ENCODE measurements around the gene VPS50. TPM values are rescaled to one million over a fixed set of nuclear protein-coding genes. Genes with fewer than 3 reads are reported as not detected.

VPS50 gene
- total RNA-seq, 1 experiment from 2014 or later = 9.2 TPM

GRCh38 chr7:93409324-93409723 is 177.2 kb downstream of the VPS50 start (continued):
- TF ChIP-seq, protein P1, sequence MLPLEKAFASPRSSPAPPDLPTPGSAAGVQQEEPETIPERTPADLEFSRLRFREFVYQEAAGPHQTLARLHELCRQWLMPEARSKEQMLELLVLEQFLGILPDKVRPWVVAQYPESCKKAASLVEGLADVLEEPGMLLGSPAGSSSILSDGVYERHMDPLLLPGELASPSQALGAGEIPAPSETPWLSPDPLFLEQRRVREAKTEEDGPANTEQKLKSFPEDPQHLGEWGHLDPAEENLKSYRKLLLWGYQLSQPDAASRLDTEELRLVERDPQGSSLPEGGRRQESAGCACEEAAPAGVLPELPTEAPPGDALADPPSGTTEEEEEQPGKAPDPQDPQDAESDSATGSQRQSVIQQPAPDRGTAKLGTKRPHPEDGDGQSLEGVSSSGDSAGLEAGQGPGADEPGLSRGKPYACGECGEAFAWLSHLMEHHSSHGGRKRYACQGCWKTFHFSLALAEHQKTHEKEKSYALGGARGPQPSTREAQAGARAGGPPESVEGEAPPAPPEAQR (CRISPR knock-in tag; IDR thresholded peaks at IDR 0.05) = no peak
- TF ChIP-seq OVOL2 (CRISPR knock-in tag; IDR thresholded peaks at IDR 0.05; ENCODE audit: borderline replicate concordance) (no peak), KAT7 (CRISPR knock-in tag; IDR thresholded peaks at IDR 0.05; ENCODE audit: borderline replicate concordance) (no peak)
- TF ChIP-seq, protein P2, sequence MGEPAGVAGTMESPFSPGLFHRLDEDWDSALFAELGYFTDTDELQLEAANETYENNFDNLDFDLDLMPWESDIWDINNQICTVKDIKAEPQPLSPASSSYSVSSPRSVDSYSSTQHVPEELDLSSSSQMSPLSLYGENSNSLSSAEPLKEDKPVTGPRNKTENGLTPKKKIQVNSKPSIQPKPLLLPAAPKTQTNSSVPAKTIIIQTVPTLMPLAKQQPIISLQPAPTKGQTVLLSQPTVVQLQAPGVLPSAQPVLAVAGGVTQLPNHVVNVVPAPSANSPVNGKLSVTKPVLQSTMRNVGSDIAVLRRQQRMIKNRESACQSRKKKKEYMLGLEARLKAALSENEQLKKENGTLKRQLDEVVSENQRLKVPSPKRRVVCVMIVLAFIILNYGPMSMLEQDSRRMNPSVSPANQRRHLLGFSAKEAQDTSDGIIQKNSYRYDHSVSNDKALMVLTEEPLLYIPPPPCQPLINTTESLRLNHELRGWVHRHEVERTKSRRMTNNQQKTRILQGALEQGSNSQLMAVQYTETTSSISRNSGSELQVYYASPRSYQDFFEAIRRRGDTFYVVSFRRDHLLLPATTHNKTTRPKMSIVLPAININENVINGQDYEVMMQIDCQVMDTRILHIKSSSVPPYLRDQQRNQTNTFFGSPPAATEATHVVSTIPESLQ (CRISPR knock-in tag; IDR thresholded peaks at IDR 0.05) = no peak

Other genes starting within 250 kb of the VPS50 start
- gene SAMD9, start 114.4 kb upstream of the VPS50 start, total RNA-seq (2021) = 0.11 to 0.14 TPM (median 0.11 TPM) in 3 replicates
- gene SAMD9L, start 84.0 kb upstream of the VPS50 start, total RNA-seq (2021) = 0.15 to 0.23 TPM (median 0.21 TPM) in 3 replicates
- 0.18 TPM in 1 of 3 replicates, not detected in the others for gene HEPACAM2, start 5.9 kb upstream of the VPS50 start, total RNA-seq (2021)